GM19452 (cell line): ENCODE data around the gene TCF3.

ENCODE experiments used
- ATAC-seq: cut with Tn5 transposase; IDR thresholded peaks from one replicate; pipeline ENCODE4 v1.9.1; 2021; ENCODE audit not compliant: unreplicated experiment

Gene TCF3

GRCh38 chr19:1567116-1567847, 85.1 kb downstream of the TCF3 start:
- no peak for ATAC-seq

GRCh38 chr19:1566392-1567115, 85.9 kb downstream of the TCF3 start:
- ATAC-seq, result no peak

GRCh38 chr19:1563251-1563650, 89.2 kb downstream of the TCF3 start:
- ATAC-seq, result no peak

- ATAC-seq, result no peak
These were observed 91.1 kb downstream of the TCF3 start for GRCh38 chr19:1561236-1561842.

- ATAC-seq, result no peak
These were observed 92.0 kb downstream of the TCF3 start for GRCh38 chr19:1560286-1560882.
